ENCODE measurements around the gene CORO2B.

Gene CORO2B

GRCh38 chr15:68719672-68720071, 140.9 kb downstream of the CORO2B start:
- TF ChIP-seq CTCF (IDR thresholded peaks at IDR 0.05; ENCODE audit: low read depth, low read length) = no peak
- no peak overlapping the region for H3K4me3 ChIP-seq (ENCODE audit: low read depth, low read length)

- no peak overlapping the region for H3K4me3 ChIP-seq (ENCODE audit: low read depth, low read length)
- no peak for TF ChIP-seq CTCF (IDR thresholded peaks at IDR 0.05; ENCODE audit: low read depth, low read length)
Observed at GRCh38 chr15:68721886-68722285, 143.1 kb downstream of the CORO2B start.

- TF ChIP-seq CTCF (IDR thresholded peaks at IDR 0.05; ENCODE audit: low read depth, low read length) = no peak
- H3K4me3 ChIP-seq (ENCODE audit: low read depth, low read length) = no peak overlapping the region
Observed at GRCh38 chr15:68725736-68726135, 146.9 kb downstream of the CORO2B start.

- no peak overlapping the region for H3K4me3 ChIP-seq (ENCODE audit: low read depth, low read length)
- no peak for TF ChIP-seq CTCF (IDR thresholded peaks at IDR 0.05; ENCODE audit: low read depth, low read length)
Observed at GRCh38 chr15:68726246-68726645, 147.5 kb downstream of the CORO2B start.

GRCh38 chr15:68729789-68730411, 151.1 kb downstream of the CORO2B start:
- H3K4me3 ChIP-seq (ENCODE audit: low read depth, low read length) = no peak overlapping the region
- TF ChIP-seq CTCF (IDR thresholded peaks at IDR 0.05; ENCODE audit: low read depth, low read length) = no peak

- no peak overlapping the region for H3K4me3 ChIP-seq (ENCODE audit: low read depth, low read length)
- no peak for TF ChIP-seq CTCF (IDR thresholded peaks at IDR 0.05; ENCODE audit: low read depth, low read length)
Observed at GRCh38 chr15:68730471-68730919, 151.7 kb downstream of the CORO2B start.

GRCh38 chr15:68730976-68731897, 152.4 kb downstream of the CORO2B start:
- no peak for TF ChIP-seq CTCF (IDR thresholded peaks at IDR 0.05; ENCODE audit: low read depth, low read length)
- H3K4me3 ChIP-seq (ENCODE audit: low read depth, low read length) = no peak overlapping the region

All from WI38 (cell line).